Adrenal gland (tissue), 12 donors: ENCODE results near the gene RAB3B. TPM values are rescaled to one million over a fixed set of nuclear protein-coding genes. Genes with fewer than 3 reads are reported as not detected.
"Not testable (repeated sequence)": the region's sequence is repeated elsewhere in the genome, so short reads cannot be mapped to it uniquely, and the experiment has no call there.

Experiments used
- DNase-seq, 7 donors: peaks; one replicate each; pipeline ENCODE4 v3.0.0-alpha.2; 2019 to 2020
- H3K27ac ChIP-seq, 5 donors: fragments of 200-600 bp; sonication (generic) in 4 of 5; 1 replicate in 3 of 5; 2 replicates in 2 of 5; pipeline versions ENCODE4 v1.5.1 to v1.8.0; 2016 to 2020; ENCODE audit warnings: mild to moderate bottlenecking in 1 of 5
- H3K27me3 ChIP-seq: fragments of 200-600 bp; 2 replicates; pipeline ENCODE4 v1.8.0; 2021
- H3K36me3 ChIP-seq, 2 donors: fragments of 200-600 bp; replicated peaks in 1 of 2; 1 replicate in 1 of 2; 2 replicates in 1 of 2; pipeline versions ENCODE4 v1.5.1 to v1.8.0; 2018 to 2022
- H3K4me1 ChIP-seq, 2 donors: fragments of 200-600 bp; replicated peaks in 1 of 2; 1 replicate in 1 of 2; 2 replicates in 1 of 2; pipeline versions ENCODE4 v1.5.1 to v1.8.0; 2018 to 2021
- H3K4me3 ChIP-seq, 4 donors: fragments of 200-600 bp; sonication (generic) in 3 of 4; one replicate each; pipeline ENCODE4 v1.5.1; 2016 to 2018
- H3K9me3 ChIP-seq, 3 donors: fragments of 200-600 bp; sonication (generic) in 1 of 3; replicated peaks in 1 of 3; 1 replicate in 2 of 3; 2 replicates in 1 of 3; pipeline versions ENCODE4 v1.5.1 to v1.8.0; 2016 to 2021
- CTCF ChIP-seq, 6 experiments: fragments of 450-650 bp in 4 of 6; fragments of 200-600 bp in 2 of 6; sonication (generic) in 1 of 6; IDR thresholded peaks; 1 replicate in 5 of 6; 2 replicates in 1 of 6; pipeline versions ENCODE4 v1.5.1 to v1.8.0; 2016 to 2021; ENCODE audit warnings: antibody characterized with exemption in 6 of 6, mild to moderate bottlenecking in 2 of 6, moderate library complexity in 1 of 6
- POLR2A ChIP-seq, 2 donors: fragments of 450-650 bp; IDR thresholded peaks; one replicate each; pipeline ENCODE4 v1.6.1; 2017; ENCODE audit warnings: antibody characterized with exemption in 2 of 2, mild to moderate bottlenecking in 2 of 2, moderate library complexity in 1 of 2
- WGBS, 4 donors: extraction: QIAGEN DNeasy Blood & Tissue Kit in 2 of 4; methylation state at CpG; one replicate each; pipeline versions ENCODE4 v1.1.5 to v1.1.7; 2013 to 2017; 5-methylcytosine and 5-hydroxymethylcytosine counted together
- intact Hi-C, 2 donors: fragments of 100-400 bp; cut with DNase I; formaldehyde crosslinking; loops; one replicate each; pipeline versions ENCODE4 v1.14.1 to v1.15.0; 2022 to 2023
- polyA plus RNA-seq, 3 donors: library from polyadenylated mRNA; stranded (reverse); fragments of 200-250 nt in 2 of 3; fragments of 350-450 nt in 1 of 3; fragmentation: Illumina TruSeq in 1 of 3; extraction: RNeasy Lipid Tissue Mini Kit (QIAGEN cat#74804) in 1 of 3; gene quantifications; one replicate each; pipeline ENCODE4 v1.2.3, GENCODE V29; 2013 to 2014
- total RNA-seq, 9 donors: library from RNA; depleted of rRNA in 4 of 9; stranded (reverse); fragments of >200 nt in 4 of 9; fragments of 120-200 nt in 1 of 9; fragmentation: NEBNext Ultra II Directional in 1 of 9; extraction: Animal tissue kit (Norgen Biotek cat#: 25700) in 1 of 9; gene quantifications; one replicate each; pipeline versions ENCODE4 v1.1.0 to v1.2.4, GENCODE V29; 2013 to 2023
- donor health status: healthy with polysubstance abuse.
- donor health status: Bipolar disorder and iron deficiency.
- donor health status: DM: yes; HTN: yes; CAD: no.
- donor health status: DM: no; HTN: no; CAD: no.
- donor health status: DM: no; HTN: no; CAD: no.
- donor health status: DM: yes; HTN: yes; CAD: no.

RAB3B gene
- total and polyA plus RNA-seq, 12 donors, result 0.20 to 9.2 (median 2.1) TPM

DNA sequence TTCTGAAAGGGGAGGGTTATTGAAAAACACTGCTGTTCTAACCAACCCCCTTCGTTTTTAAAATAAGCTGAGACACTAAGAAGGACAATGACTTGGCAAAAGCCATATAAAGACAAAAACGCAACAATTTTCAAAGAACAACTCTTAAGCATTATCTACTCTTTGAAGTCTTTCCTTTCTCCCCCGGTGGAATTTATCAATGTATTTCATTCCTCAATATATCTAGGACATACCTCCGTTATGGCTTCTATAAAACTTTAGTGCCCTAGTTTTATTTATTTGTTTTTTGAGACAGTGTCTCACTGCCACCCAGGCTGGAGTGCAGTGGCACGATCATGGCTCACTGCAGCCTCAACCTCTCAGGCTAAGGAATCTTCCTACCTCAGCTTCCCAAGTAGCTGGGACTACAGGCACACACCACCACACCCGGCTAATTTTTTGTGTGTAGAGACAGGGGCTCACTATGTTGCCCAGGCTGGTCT is 115.2 kb downstream of the RAB3B start:
- intact Hi-C loops, result no loop called here
- Histone ChIP-seq H3K4me3 (no peak overlapping the region), H3K4me1 (peaks cover 18 to 44% of the 10 kb centered on the region in 2 donors), H3K36me3 (no peaks in the 10 kb centered on the region), H3K27ac (no peak overlapping the region), H3K9me3 (no peaks in the 10 kb centered on the region), H3K27me3 (no peaks in the 10 kb centered on the region)
- TF ChIP-seq CTCF (IDR thresholded peaks at IDR 0.05) (no peak), POLR2A (IDR thresholded peaks at IDR 0.05) (no peak)
- DNase-seq, result no peak
- 65 to 73% (median 67%) methylated on average over 6 of the region's 6 CpGs for WGBS, 4 donors

- H3K9me3 ChIP-seq, H3K36me3 ChIP-seq, DNase-seq, intact Hi-C loops, H3K27ac ChIP-seq, H3K4me3 ChIP-seq, H3K27me3 ChIP-seq: not testable (repeated sequence)
- 91 to 97% (median 92%) methylated on average over 1 of the region's 1 CpG for WGBS, 4 donors
- peaks cover 18 to 44% of the 10 kb centered on the region in 2 donors for H3K4me1 ChIP-seq
Observed at GRCh38 chr1:51873270-51873669, 117.2 kb downstream of the RAB3B start.

- intact Hi-C loops, result no loop called here
- Histone ChIP-seq H3K4me1 (peaks cover 11 to 36% of the 10 kb centered on the region in 2 donors), H3K27me3 (no peaks in the 10 kb centered on the region), H3K9me3 (no peaks in the 10 kb centered on the region), H3K4me3 (no peak overlapping the region), H3K27ac (no peak overlapping the region), H3K36me3 (no peaks in the 10 kb centered on the region)
- no peak for TF ChIP-seq CTCF (IDR thresholded peaks at IDR 0.05)
- no peak for TF ChIP-seq POLR2A (IDR thresholded peaks at IDR 0.05)
- WGBS, 4 donors, result 88 to 96% (median 93%) methylated on average over 6 of the region's 6 CpGs
- DNase-seq, result no peak
Observed at GRCh38 chr1:51871351-51871975, 119.0 kb downstream of the RAB3B start.

GRCh38 chr1:51870603-51871350 is 119.7 kb downstream of the RAB3B start:
- no peaks in the 10 kb centered on the region for H3K36me3 ChIP-seq
- peaks cover 7 to 34% of the 10 kb centered on the region in 2 donors for H3K4me1 ChIP-seq
- no peaks in the 10 kb centered on the region for H3K27me3 ChIP-seq
- no peak overlapping the region for H3K4me3 ChIP-seq
- 93 to 98% (median 96%) methylated on average over 7 of the region's 7 CpGs for WGBS, 4 donors
- no peaks in the 10 kb centered on the region for H3K9me3 ChIP-seq
- no peak for DNase-seq
- intact Hi-C loops, result no loop called here
- no peak overlapping the region for H3K27ac ChIP-seq
- TF ChIP-seq CTCF (IDR thresholded peaks at IDR 0.05) (no peak), POLR2A (IDR thresholded peaks at IDR 0.05) (no peak)
